Gastrocnemius medialis (tissue), 4 donors: ENCODE data around the gene ZG16.

ENCODE experiments used
- POLR2A ChIP-seq, 2 donors: fragments of 450-650 bp; IDR thresholded peaks; one replicate each; pipeline ENCODE4 v1.6.1; 2017; ENCODE audit warnings: antibody characterized with exemption in 2 of 2, mild to moderate bottlenecking in 2 of 2, moderate library complexity in 2 of 2
- TF ChIP-seq, protein P1 (sequence below), 5 experiments: fragments of 450-650 bp in 3 of 5; fragments of 200-600 bp in 2 of 5; sonication (generic) in 2 of 5; IDR thresholded peaks in 4 of 5; conservative IDR thresholded peaks in 1 of 5; 1 replicate in 4 of 5; 2 replicates in 1 of 5; pipeline ENCODE4 v1.5.1; 2016 to 2019; ENCODE audit warnings: antibody characterized with exemption in 5 of 5, mild to moderate bottlenecking in 3 of 5, moderate library complexity in 3 of 5

DNA sequence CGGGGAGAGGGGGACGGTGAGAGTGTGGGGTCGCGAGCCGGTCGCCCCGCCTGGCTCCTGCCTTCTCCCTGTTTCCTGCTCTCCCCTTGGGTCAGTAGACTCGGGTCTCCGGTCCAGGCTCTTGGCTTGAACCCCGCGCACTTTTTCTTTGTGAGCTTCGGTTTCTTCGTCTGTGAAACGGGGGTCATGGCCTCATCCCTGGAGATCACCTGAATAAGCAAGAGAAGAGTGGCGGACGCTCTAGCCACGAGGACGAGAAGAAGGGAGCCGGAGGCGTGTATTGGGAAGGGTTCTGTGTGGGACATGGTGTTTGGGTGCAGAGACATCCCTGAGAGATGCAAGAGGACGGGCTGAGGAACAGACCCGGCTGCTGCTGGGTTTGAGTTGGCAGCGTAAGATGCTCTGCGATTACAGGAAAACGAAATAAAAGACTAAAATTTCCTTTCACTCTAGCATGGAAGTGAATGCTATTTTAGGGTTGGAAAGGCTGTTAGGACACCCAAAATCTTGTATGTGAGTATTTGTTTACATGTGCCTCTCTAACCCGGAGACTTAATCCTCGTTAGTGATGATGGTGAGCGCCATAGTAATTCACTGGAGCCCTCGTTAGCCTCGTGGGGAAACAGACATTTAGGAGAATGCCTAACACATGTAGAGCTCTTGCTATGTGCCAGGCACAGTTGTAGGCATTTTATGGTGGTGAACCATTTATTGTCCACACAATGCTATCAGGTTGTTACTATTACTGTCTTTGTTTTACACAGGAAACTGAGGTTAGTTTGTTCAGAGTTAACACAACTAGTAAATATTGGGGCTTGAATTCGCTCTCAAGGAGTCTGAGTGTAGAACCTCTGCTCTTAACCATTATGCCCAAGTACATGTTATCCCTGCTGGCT is 13.1 kb downstream of the ZG16 start:
- TF ChIP-seq POLR2A (IDR thresholded peaks at IDR 0.05): no peak
- TF ChIP-seq, protein P1, sequence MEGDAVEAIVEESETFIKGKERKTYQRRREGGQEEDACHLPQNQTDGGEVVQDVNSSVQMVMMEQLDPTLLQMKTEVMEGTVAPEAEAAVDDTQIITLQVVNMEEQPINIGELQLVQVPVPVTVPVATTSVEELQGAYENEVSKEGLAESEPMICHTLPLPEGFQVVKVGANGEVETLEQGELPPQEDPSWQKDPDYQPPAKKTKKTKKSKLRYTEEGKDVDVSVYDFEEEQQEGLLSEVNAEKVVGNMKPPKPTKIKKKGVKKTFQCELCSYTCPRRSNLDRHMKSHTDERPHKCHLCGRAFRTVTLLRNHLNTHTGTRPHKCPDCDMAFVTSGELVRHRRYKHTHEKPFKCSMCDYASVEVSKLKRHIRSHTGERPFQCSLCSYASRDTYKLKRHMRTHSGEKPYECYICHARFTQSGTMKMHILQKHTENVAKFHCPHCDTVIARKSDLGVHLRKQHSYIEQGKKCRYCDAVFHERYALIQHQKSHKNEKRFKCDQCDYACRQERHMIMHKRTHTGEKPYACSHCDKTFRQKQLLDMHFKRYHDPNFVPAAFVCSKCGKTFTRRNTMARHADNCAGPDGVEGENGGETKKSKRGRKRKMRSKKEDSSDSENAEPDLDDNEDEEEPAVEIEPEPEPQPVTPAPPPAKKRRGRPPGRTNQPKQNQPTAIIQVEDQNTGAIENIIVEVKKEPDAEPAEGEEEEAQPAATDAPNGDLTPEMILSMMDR (IDR thresholded peaks at IDR 0.05 in 4 of 5, conservative IDR thresholded peaks at IDR 0.05 in 1 of 5): no peak
